Nephron progenitor cell (in vitro differentiated cells): Measurements from ENCODE around the gene PHACTR3.
"Not testable (repeated sequence)": the region's sequence is repeated elsewhere in the genome, so short reads cannot be mapped to it uniquely, and the experiment has no call there.

Source experiments
- DNase-seq: peaks from one replicate; pipeline ENCODE4 v3.0.0; 2021
- H3K27ac Mint-ChIP-seq: 2 replicates; pipeline ENCODE4 v1.8.0; 2021; ENCODE audit warnings: mild to moderate bottlenecking, moderate library complexity, mixed read lengths
- H3K27me3 Mint-ChIP-seq: 2 replicates; pipeline ENCODE4 v1.8.0; 2021; ENCODE audit warnings: mild to moderate bottlenecking, low read depth, mixed read lengths; ENCODE audit not compliant: poor library complexity
- H3K36me3 Mint-ChIP-seq: 2 replicates; pipeline ENCODE4 v1.8.0; 2021; ENCODE audit warnings: low read depth, mixed read lengths
- H3K4me1 Mint-ChIP-seq: 2 replicates; pipeline ENCODE4 v1.8.0; 2021; ENCODE audit warnings: mixed read lengths
- H3K4me3 Mint-ChIP-seq: 2 replicates; pipeline ENCODE4 v1.8.0; 2021; ENCODE audit warnings: mild to moderate bottlenecking, moderate library complexity, mixed read lengths
- H3K9me3 Mint-ChIP-seq: 2 replicates; pipeline ENCODE4 v1.8.0; 2021; ENCODE audit warnings: mild to moderate bottlenecking, moderate library complexity, mixed read lengths
- TF ChIP-seq, protein P1 (sequence below): fragments of 200-600 bp; sonication (generic); IDR thresholded peaks from 2 replicates; pipeline ENCODE4 v1.5.0; 2021; ENCODE audit warnings: antibody characterized with exemption

The PHACTR3 gene

DNA sequence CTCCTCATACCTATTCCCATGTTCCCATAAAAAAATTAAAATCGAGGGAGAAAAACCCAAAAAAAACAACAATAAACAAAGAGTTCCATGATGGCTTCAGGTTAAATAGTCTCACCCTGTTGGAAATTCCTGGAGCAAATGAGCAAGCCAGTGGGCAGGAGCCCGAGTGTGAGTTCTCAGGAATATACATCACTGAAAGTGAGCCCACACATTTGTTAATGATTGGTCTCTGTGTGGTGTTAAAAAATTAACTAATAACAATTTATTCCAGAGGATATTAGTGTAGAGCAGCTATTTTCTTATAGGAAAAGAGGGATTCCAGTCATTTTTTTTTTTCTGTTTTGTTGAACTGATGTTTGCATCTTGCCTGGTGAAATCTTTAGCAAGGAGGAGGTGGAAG is 12.9 kb downstream of the PHACTR3 start:
- TF ChIP-seq, protein P1, sequence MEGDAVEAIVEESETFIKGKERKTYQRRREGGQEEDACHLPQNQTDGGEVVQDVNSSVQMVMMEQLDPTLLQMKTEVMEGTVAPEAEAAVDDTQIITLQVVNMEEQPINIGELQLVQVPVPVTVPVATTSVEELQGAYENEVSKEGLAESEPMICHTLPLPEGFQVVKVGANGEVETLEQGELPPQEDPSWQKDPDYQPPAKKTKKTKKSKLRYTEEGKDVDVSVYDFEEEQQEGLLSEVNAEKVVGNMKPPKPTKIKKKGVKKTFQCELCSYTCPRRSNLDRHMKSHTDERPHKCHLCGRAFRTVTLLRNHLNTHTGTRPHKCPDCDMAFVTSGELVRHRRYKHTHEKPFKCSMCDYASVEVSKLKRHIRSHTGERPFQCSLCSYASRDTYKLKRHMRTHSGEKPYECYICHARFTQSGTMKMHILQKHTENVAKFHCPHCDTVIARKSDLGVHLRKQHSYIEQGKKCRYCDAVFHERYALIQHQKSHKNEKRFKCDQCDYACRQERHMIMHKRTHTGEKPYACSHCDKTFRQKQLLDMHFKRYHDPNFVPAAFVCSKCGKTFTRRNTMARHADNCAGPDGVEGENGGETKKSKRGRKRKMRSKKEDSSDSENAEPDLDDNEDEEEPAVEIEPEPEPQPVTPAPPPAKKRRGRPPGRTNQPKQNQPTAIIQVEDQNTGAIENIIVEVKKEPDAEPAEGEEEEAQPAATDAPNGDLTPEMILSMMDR = no peak
- H3K27ac Mint-ChIP-seq = no peak overlapping the region
- H3K9me3 Mint-ChIP-seq = peaks cover 92% of the 10 kb centered on the region
- H3K4me1 Mint-ChIP-seq = no peaks in the 10 kb centered on the region
- H3K36me3 Mint-ChIP-seq = no peaks in the 10 kb centered on the region
- H3K27me3 Mint-ChIP-seq = peaks cover 22% of the 10 kb centered on the region
- no peak for DNase-seq
- no peak overlapping the region for H3K4me3 Mint-ChIP-seq

DNA sequence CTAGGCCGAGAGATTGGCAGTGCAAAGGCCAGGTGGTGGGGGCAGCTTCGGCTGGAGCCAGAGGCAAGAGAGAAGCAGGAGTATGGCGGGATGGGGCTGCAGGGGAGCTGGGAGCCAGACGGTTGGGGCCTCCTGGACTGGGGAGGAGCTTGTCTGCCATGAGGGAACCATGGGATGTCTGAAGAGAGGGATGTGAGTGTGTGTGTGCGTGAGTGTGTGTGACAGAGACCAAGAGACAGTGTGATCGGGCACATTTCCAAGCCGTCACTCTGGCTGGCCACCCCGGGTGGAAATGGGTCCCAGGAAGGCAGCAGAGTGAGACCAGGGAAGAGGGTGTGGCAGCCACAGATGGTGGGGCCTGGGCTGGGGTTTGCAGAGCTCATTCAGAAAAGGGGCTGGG is 13.8 kb downstream of the PHACTR3 start:
- H3K27me3 Mint-ChIP-seq = peaks cover 22% of the 10 kb centered on the region
- TF ChIP-seq, protein P1 = no peak
- no peak for DNase-seq
- no peaks in the 10 kb centered on the region for H3K36me3 Mint-ChIP-seq
- H3K4me3 Mint-ChIP-seq = no peak overlapping the region
- H3K27ac Mint-ChIP-seq = no peak overlapping the region
- peaks cover 89% of the 10 kb centered on the region for H3K9me3 Mint-ChIP-seq
- H3K4me1 Mint-ChIP-seq = no peaks in the 10 kb centered on the region

DNA sequence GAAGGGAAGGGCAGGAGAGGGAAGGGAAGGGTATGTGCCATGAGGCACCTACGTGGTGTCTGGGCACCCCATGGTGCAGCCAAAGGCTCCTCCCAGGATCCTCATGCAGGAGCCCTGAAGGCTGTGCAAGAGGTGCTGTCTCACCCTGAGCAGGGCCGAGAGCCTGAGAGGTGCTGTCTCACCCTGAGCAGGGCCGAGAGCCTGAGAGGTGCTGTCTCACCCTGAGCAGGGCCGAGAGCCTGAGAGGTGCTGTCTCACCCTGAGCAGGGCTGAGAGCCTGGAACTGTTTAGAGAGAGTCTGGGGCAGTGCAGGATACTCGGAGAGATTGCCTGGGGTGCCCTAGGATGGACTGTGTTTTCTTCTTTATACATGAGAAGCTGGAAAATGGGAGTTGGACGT is 14.2 kb downstream of the PHACTR3 start:
- not testable (repeated sequence) for H3K27ac Mint-ChIP-seq, H3K4me1 Mint-ChIP-seq, DNase-seq, H3K4me3 Mint-ChIP-seq, H3K36me3 Mint-ChIP-seq
- peaks cover 89% of the 10 kb centered on the region for H3K9me3 Mint-ChIP-seq
- peaks cover 20% of the 10 kb centered on the region for H3K27me3 Mint-ChIP-seq

DNA sequence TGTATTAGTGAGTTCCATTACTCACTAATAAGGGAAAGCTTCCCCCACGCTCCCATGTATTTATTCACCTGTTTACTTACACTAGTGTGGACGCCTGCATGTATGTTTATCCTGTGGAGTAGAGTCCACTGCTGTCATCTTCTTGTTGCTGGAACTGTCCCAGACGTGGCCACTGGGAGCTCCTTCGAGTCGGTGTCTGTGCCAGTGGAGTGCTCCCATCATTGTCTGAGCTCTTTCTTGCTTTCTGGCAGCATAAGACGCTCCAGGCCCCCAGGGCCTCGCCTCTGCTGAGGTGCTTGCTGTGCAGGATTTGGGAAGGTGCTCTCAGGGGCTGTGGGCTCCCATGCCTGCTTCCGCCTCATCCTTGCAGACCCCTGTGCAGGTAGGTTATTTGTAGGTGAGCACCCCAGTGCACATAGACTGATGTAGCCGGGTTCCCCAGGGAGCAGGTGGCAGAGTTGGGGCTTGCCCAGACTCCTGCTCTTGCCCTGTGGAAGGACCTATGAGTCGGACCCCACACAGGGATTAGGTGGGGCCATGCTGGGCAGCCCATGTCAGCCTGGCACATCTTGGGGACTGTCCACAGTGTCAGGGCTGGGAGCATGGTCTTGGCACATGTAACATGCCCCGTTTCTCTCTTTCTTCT is 16.6 kb downstream of the PHACTR3 start:
- TF ChIP-seq, protein P1 = no peak
- no peaks in the 10 kb centered on the region for H3K4me1 Mint-ChIP-seq
- no peaks in the 10 kb centered on the region for H3K36me3 Mint-ChIP-seq
- no peak overlapping the region for H3K27ac Mint-ChIP-seq
- peaks cover 20% of the 10 kb centered on the region for H3K27me3 Mint-ChIP-seq
- H3K4me3 Mint-ChIP-seq = no peak overlapping the region
- peaks cover 89% of the 10 kb centered on the region for H3K9me3 Mint-ChIP-seq
- DNase-seq = no peak

DNA sequence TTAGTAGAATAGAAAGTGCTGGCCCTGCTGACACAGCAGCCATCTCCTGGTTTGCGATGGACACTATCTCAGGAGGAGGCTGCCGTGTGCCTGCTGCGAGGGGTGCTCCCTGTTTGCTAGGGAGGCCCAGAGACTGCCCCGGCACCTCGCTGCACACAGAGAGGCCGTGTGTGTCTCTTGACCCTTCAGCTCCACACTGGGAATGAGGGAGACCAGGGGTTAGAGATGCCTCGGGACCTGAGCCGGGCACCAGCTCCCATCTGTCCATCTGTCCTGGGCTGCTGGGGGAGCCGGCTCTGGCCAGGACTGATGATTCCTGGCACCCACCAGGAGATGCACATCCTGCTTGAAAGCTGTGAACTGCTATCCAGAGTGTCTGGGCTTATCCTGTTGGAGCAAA is 18.2 kb downstream of the PHACTR3 start:
- TF ChIP-seq, protein P1 = no peak
- Mint-ChIP-seq H3K36me3 (no peaks in the 10 kb centered on the region), H3K9me3 (peaks cover 88% of the 10 kb centered on the region), H3K27me3 (peaks cover 14% of the 10 kb centered on the region), H3K4me3 (no peak overlapping the region), H3K27ac (no peak overlapping the region), H3K4me1 (no peaks in the 10 kb centered on the region)
- DNase-seq = no peak

DNA sequence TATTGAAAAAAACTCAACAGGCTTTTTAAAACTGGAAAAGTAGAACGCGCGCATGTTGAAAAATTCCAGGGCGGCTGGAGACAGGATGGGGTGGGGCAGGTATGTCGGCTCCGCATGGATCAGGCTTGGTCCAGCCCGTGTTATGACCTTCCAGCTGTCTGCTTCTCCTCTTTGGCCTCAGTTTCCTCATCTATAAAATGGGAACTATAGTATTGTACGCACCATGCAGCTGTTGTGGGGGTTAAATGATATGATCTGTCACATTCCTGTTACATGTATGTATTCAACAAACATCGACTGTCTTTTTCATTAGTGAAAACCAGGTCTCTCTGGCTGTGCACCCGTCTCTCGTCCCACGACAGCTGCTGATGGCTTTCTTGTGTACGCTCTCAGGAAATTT is 18.8 kb downstream of the PHACTR3 start:
- no peak for DNase-seq
- H3K27ac Mint-ChIP-seq = no peak overlapping the region
- H3K4me1 Mint-ChIP-seq = no peaks in the 10 kb centered on the region
- peaks cover 88% of the 10 kb centered on the region for H3K9me3 Mint-ChIP-seq
- H3K36me3 Mint-ChIP-seq = no peaks in the 10 kb centered on the region
- no peak overlapping the region for H3K4me3 Mint-ChIP-seq
- TF ChIP-seq, protein P1 = no peak
- peaks cover 12% of the 10 kb centered on the region for H3K27me3 Mint-ChIP-seq
